GM21360 (cell line): ENCODE data around the gene CLNK.
"Not testable (repeated sequence)": the region's sequence is repeated elsewhere in the genome, so short reads cannot be mapped to it uniquely, and the experiment has no call there.

Experiments used
- ATAC-seq: cut with Tn5 transposase; IDR thresholded peaks from one replicate; pipeline ENCODE4 v1.9.1; 2021; ENCODE audit warnings: mild to moderate bottlenecking, moderate library complexity; ENCODE audit not compliant: unreplicated experiment

CLNK gene

GRCh38 chr4:10581022-10581421, 103.5 kb downstream of the CLNK start:
- ATAC-seq: no peak

DNA sequence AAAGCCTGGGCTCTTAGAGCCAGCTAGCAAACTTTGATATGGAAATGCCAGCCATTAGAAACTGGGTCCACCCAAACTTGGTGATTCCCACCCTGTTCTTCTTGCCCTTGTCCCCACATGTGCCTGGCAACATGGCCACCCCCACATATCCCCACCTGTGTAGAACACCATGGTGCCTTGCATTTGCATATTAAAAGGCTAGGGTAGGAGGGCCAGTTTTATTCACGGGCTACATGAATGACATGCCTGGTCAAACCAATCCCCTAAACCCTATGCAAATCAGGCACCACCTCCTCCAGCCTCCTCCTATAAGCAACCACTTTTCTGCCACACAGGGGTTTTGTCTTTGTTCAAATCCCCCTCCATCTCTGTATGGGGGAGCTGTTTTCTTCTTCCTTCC, 104.9 kb downstream of the CLNK start:
- no peak for ATAC-seq

DNA sequence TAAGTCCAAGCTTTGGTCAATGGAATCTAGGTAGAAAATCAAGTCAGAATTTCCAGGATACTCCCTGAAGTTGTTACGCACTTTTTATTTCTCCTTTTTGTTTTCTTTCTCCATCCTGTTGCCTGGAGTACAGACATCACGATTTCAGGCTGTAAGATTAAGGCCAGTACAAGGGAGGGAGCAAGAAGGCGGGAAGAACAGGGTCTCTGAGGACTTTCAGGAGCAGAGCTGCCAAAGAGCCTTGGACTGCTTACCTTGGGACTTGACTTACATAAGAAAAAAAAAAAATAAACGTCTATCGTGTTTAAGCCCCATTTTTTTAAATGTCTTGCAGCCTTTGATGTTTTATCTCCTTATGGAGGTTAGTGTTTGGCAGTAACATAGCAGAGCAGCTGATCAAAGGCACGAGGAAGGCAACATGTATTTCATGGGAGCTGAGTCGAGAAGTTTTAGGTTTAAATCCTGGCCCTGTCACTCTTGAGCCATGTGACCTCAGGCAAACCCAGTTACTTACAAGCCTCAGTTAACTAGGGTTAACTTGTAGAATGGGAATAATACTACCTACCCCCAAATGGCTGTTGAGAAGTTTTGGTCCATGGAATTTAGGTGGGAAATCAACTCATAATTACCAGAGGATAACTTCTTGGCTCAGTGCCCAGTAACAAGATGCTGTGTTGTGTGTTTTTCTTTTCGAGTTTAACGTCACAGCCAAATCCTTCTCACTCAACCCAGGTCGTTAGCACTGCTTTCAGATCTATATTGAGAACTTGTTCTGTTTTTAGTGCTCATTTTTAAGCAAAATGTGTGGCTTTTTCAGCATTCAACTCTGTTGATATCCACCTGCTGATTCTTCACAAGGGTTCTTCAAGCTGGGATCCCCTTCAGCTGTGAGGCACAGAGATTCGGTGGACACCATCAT, 106.8 kb downstream of the CLNK start:
- ATAC-seq: peak; percentile 56

- ATAC-seq: peak; percentile 65
These were observed 107.5 kb downstream of the CLNK start for GRCh38 chr4:10577018-10577417.

- no peak for ATAC-seq
These were observed 108.3 kb downstream of the CLNK start for GRCh38 chr4:10576236-10576635.

DNA sequence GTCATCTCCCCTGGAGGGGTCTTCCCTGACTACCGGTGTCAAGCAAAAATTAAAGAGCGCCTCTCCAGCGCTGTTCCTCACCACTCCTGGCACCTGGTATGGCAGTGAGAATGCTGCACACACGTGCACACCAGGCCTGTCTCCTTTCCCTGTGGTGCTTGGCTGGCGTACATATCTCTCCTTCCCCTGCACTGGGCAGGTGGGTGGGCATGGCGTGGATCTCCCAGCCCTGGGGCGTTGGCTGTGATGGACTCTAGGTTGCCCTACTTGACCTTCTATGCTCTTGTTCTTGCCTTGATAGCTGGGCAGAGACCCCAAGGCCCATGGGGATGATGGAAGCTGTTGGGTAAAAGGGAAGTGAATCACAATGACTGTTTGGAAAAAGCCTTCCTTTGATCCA, 109.2 kb downstream of the CLNK start:
- ATAC-seq: no peak

DNA sequence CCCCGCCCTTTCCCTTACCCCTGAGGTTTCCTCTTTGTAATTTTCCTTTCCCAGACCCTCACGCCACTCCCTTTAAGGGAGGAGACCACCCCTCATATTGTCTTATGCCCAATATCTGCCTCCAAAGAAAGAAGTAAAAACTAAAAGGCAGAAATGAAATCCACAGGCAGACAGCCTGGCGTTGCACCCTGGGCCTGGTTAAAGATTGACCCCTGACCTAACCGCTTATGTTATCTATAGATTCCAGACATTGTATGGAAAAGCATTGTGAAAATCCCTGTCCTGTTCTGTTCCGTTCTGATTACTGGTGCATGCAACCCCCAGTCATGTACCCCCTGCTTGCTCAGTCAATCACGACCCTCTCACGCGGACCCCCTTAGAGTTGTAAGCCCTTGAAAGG, 110.0 kb downstream of the CLNK start:
- not testable (repeated sequence) for ATAC-seq

DNA sequence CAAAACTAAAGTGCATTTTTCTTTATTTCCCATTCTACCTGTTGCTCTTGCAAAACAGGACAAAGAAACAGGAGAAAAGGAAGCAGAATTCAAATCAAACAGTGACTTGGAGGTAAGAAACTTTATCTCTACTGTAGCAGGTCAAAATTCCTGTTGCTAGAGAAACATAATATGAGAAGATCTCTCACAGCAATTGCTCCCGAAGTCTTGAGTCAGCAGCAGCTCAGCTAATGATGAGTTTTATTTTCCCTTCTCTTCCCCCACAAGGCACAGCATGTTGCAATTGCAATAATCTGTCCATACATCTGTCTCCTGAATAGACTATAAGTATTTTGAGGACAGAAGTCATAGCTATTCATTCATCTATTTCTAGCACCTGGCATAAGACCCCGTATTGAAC, 112.7 kb downstream of the CLNK start:
- no peak for ATAC-seq

- ATAC-seq: no peak
These were observed 115.1 kb downstream of the CLNK start for GRCh38 chr4:10569491-10569890.

GRCh38 chr4:10567766-10568165, 116.8 kb downstream of the CLNK start:
- ATAC-seq: no peak

DNA sequence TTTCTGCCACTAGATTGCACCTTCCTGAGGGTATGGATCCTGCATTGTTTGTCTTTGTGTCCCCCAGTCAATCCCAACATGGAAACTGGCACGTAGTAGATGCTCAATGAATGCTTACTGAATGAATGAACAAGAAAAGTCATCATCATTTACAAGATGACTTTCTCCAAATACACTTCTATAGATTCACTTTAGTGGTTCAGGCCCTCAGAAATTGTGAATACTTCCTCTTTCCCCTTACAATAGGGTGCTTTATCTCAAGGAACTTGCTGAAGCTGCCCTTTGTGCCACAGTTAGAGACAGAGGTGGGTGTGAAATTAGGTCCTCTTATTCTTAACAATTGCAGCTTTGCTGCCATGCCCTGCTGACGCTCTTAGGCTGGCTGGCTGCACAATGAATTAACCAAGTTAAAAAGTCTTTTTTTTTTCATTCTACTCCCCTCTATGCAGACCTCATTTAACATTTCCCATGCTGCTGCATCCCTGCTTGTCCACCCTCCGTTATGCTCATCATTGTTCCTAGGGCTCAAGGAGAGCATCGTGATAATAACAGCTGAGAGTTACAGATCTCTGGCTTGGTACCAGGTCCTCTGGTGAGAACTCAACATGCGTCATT, 119.3 kb downstream of the CLNK start:
- no peak for ATAC-seq

DNA sequence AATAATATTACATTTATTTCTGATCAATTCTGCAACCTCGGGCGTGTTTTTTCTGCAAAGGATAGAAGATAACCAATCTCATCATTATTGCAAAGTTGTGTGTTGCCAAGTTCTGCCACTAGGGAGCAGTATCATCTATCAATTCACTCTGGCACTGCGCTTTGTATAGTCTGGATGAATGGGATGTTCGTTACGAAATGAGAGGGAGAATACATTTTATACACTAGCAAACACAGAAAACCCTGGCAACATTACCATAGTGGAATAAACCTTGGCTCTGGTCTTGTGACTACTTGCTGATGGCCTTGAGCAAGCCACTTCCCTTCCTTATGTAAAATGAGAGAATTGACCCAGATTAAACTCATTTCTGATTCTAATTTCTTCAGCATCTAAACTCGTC, 129.9 kb downstream of the CLNK start:
- peak; percentile 76 for ATAC-seq

DNA sequence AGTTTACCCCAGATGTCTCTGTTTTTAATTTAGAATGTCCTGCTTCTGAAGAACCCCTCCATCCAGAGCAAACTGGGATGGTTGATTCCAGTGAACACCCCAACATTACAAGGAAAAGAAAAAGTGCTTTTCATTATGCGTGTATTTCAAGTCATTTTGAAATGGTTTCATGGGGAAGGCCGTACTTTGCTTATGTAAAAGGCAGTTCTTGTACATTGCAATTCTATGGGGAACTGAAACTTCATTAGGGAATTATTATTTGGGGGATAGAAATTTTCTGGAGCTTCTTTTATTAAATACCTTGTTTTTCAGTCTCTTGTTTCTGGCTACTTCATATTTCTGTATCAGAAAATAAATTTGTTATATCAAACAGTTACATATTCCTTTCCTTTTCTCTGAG, 130.4 kb downstream of the CLNK start:
- ATAC-seq: no peak

- no peak for ATAC-seq
These were observed 131.8 kb downstream of the CLNK start for GRCh38 chr4:10552591-10553280.

DNA sequence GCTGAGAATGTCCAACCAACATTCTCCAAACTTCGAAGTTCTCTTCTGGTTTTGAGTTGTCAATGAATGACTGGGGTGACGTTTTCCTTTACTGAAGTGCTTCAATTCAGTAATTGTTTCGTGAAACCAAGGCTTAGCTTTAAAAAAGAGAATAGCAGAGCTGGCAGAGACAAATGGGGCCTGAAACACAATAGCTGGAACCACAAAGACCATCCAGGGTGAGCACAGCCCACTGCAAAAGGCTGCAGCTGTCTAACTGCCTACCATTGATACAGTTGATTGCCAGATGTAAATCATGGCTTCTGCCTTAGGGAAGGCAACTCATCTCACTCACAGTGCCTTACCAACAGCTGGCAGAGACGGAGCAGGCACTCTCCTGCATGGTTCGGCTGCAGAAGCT, 148.7 kb downstream of the CLNK start:
- no peak for ATAC-seq

GRCh38 chr4:10534820-10535219, 149.7 kb downstream of the CLNK start:
- no peak for ATAC-seq

DNA sequence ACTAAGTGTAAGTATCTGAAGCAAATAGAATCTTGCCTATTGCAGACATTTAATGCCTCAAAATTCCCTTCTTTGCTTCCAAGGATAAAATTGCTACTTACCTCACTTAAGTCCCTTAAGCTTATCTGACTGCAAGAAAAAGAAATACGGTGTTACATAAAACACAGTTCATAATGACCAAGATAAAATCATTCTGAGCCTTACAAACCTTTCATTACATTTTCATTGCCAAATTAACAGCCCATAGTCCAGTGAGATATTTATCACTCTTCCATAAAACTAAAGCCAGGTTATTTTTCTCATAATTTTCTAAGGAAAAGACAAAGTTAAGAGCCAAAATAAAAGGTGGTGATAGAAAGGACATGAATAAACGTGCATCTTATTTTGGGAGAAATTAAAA, 152.4 kb downstream of the CLNK start:
- no peak for ATAC-seq

DNA sequence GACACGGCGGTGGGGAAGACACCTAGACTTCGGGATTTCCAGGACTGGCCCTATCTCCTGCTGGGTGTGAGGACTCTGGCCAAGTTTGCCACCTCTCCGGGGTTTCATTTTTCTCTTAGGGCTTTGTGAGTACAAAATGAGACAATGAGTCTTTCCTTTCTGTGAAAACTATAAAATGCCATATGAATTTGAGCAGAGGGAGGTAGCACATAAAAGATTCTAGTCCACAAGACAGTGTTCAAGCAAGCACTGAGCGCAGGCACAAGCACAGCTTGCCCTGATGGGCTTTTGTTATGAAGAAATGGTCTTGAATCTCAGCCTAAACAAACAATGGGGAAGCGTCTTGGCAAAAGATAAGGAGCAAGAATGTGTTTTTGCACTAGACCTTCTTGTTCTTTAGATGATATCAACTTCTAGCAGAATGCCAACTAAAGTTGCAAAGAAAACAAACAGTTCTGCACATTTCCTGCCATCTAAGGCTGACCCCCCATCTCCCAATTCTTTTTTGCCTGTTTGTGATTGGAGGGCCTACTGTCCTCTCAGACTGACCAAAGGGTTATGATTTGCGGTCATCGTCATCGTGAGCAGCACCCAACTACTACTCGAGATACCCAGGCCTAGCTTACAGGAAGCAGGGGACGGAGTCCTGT, 154.3 kb downstream of the CLNK start:
- no peak for ATAC-seq

DNA sequence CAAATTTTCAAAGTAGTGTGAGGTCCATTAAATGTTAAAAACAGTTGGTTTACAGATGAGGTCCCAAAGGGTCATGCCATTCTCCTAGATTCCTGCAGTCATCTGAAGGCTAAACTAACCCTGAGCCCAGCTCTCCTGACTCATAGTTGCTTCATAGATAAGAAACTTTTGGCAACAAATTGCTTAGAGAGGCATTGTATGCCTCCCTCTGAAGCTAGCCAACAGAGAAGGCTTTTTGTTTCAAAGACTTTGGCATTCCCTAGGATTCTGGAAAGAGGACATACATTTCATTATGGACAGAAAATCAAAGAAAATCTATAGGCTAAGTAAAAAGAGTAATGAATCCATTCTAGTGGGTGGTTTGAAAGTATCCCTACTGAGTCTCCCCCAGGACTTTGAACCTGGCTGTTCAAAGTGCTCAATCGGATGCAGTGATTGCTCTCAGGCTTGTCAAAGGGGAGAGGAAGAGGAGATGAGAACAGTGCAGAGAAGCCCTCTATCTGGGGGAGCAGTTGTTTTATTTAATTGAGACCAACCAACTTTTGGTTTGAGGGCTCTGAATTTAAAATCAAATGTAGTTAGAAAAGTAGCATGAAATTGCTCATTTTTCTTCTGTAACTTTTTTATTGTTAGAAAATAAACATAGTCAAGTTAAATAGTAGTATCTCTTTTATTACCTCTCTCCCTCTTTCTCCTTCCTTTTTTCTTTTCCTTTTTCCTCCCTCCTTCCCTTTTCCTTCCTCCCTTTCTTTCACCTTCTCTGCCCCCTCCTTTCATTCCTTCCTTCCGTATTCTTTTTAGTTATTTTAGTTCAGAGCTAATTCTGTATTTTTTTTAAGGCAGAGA, 155.1 kb downstream of the CLNK start:
- no peak for ATAC-seq

DNA sequence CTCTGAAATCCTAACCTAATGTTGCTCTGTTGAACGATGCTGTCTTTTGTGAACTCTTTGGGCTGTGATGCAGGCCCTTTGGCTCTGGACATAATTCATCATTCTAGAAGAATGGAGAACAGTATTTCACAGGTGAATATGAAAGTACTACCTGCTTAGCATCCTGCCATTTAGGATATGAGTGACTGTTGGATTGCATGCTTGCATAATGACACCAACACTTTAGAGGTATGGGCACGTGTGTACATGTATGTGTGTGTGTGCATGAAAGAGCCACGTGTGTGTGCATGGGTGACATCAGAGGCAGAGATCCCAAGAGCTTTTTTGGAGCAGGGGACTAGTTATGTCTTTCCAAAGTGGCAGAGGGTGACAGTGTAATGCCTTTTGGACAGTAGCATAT, 157.1 kb downstream of the CLNK start:
- no peak for ATAC-seq
